ENCODE results near the gene IGFALS.
A peak's percentile ranks its signal among the peaks of the same experiment; 100 is the strongest.

DNA sequence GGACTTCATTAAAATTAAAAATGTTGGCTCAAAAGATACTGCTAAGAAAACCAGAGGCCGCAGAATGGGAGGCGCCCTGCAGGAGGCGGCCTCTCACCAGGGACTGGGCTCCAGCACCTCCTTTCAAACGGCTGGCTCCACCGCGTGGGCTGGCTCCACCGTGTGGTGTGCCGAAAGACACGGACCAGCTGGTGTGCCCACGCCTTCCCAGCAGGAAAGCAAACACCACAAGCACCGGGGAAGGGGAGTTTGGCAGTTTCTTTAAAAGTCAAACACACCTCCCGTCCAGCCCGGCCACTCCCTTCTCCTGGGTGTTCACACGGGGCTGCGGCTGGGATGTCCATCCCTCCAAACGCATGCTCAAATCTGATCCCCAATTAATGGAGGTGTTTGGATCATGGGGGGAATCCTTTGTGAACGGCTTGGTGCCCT lies 19.2 kb upstream of the IGFALS start:
- TF ChIP-seq, protein P1, sequence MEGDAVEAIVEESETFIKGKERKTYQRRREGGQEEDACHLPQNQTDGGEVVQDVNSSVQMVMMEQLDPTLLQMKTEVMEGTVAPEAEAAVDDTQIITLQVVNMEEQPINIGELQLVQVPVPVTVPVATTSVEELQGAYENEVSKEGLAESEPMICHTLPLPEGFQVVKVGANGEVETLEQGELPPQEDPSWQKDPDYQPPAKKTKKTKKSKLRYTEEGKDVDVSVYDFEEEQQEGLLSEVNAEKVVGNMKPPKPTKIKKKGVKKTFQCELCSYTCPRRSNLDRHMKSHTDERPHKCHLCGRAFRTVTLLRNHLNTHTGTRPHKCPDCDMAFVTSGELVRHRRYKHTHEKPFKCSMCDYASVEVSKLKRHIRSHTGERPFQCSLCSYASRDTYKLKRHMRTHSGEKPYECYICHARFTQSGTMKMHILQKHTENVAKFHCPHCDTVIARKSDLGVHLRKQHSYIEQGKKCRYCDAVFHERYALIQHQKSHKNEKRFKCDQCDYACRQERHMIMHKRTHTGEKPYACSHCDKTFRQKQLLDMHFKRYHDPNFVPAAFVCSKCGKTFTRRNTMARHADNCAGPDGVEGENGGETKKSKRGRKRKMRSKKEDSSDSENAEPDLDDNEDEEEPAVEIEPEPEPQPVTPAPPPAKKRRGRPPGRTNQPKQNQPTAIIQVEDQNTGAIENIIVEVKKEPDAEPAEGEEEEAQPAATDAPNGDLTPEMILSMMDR (IDR thresholded peaks at IDR 0.05; ENCODE audit: low read depth, low read length), result peak; percentile 52
- peak; percentile 77; the same call in 1 of the 2 replicates for TF ChIP-seq MYC (IDR thresholded peaks at IDR 0.05; ENCODE audit: low read depth, low read length)
- TF ChIP-seq, protein P2, sequence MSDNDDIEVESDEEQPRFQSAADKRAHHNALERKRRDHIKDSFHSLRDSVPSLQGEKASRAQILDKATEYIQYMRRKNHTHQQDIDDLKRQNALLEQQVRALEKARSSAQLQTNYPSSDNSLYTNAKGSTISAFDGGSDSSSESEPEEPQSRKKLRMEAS (IDR thresholded peaks at IDR 0.05; ENCODE audit: low read depth, low read length), result peak; percentile 71

Data from NB4 (cell line).